ENCODE results near the gene SALL1.

SALL1 gene

GRCh38 chr16:51141106-51141505 is 10.0 kb downstream of the SALL1 start:
- no peak overlapping the region for H4K8ac ChIP-seq (ENCODE audit: low read length)
- no peak overlapping the region for H3K14ac ChIP-seq (ENCODE audit: low read length in 2 of 2)
- no peaks in the 10 kb centered on the region for H3K4me1 ChIP-seq (ENCODE audit: control insufficient read depth, insufficient read depth, low read depth, low read length)
- no peak for DNase-seq
- no peak overlapping the region for H3K18ac ChIP-seq (ENCODE audit: low read depth in 1 of 2, low read length in 2 of 2)
- H3K4ac ChIP-seq (ENCODE audit: low read depth in 1 of 2, low read length in 2 of 2), result no peak overlapping the region
- H3K9me3 ChIP-seq (ENCODE audit: control insufficient read depth, low read length), result no peaks in the 10 kb centered on the region
- H3K4me2 ChIP-seq (ENCODE audit: low read length, poor library complexity, severe bottlenecking), result no peak overlapping the region
- H3K27me3 ChIP-seq (ENCODE audit: control insufficient read depth in 1 of 2, insufficient read depth in 1 of 2, low read length in 2 of 2), result no peaks in the 10 kb centered on the region
- no peak overlapping the region for H2BK12ac ChIP-seq (ENCODE audit: low read length in 2 of 2)
- H3K36me3 ChIP-seq (ENCODE audit: control insufficient read depth in 1 of 2, insufficient read depth in 2 of 2, low read depth in 1 of 2, low read length in 2 of 2), result peaks cover 42 to 43% of the 10 kb centered on the region in 2 experiments
- H2BK5ac ChIP-seq (ENCODE audit: low read depth, low read length, poor library complexity, severe bottlenecking), result no peak overlapping the region
- no peak overlapping the region for H2AK5ac ChIP-seq (ENCODE audit: low read length, severe bottlenecking)
- no peak overlapping the region for H2BK15ac ChIP-seq (ENCODE audit: low read depth, poor library complexity, severe bottlenecking)
- no peak overlapping the region for H3K23ac ChIP-seq (ENCODE audit: low read length in 2 of 2)
- H4K91ac ChIP-seq (ENCODE audit: low read length), result no peak overlapping the region
- H3K4me3 ChIP-seq (ENCODE audit: insufficient read depth in 1 of 2, low read depth in 1 of 2, low read length in 2 of 2), result no peak overlapping the region
- H2BK120ac ChIP-seq (ENCODE audit: low read depth, low read length), result no peak overlapping the region
- 98% methylated on average over 9 of the region's 9 CpGs for WGBS
- no peak overlapping the region for H3K9ac ChIP-seq (ENCODE audit: low read length)
- H3K79me1 ChIP-seq (replicated peaks; ENCODE audit: low read length, poor library complexity, severe bottlenecking), result peaks cover 42% of the 10 kb centered on the region
- no peak overlapping the region for H2AFZ ChIP-seq (ENCODE audit: low read depth, low read length)
- no peak overlapping the region for H3K27ac ChIP-seq (ENCODE audit: low read length, poor library complexity, severe bottlenecking)

- Histone ChIP-seq H3K4ac (ENCODE audit: low read depth in 1 of 2, low read length in 2 of 2) (no peak overlapping the region), H4K8ac (ENCODE audit: low read length) (no peak overlapping the region), H3K4me1 (ENCODE audit: control insufficient read depth, insufficient read depth, low read depth, low read length) (no peaks in the 10 kb centered on the region), H3K18ac (ENCODE audit: low read depth in 1 of 2, low read length in 2 of 2) (no peak overlapping the region), H3K23ac (ENCODE audit: low read length in 2 of 2) (no peak overlapping the region), H2BK5ac (ENCODE audit: low read depth, low read length, poor library complexity, severe bottlenecking) (no peak overlapping the region), H3K36me3 (ENCODE audit: control insufficient read depth in 1 of 2, insufficient read depth in 2 of 2, low read depth in 1 of 2, low read length in 2 of 2) (peaks cover 43 to 45% of the 10 kb centered on the region in 2 experiments), H2AFZ (ENCODE audit: low read depth, low read length) (no peak overlapping the region), H3K79me1 (replicated peaks; ENCODE audit: low read length, poor library complexity, severe bottlenecking) (peaks cover 42% of the 10 kb centered on the region), H2BK12ac (ENCODE audit: low read length in 2 of 2) (no peak overlapping the region), H3K9me3 (ENCODE audit: control insufficient read depth, low read length) (no peaks in the 10 kb centered on the region), H3K4me3 (ENCODE audit: insufficient read depth in 1 of 2, low read depth in 1 of 2, low read length in 2 of 2) (no peak overlapping the region), H3K4me2 (ENCODE audit: low read length, poor library complexity, severe bottlenecking) (no peak overlapping the region), H3K27me3 (ENCODE audit: control insufficient read depth in 1 of 2, insufficient read depth in 1 of 2, low read length in 2 of 2) (peaks cover 0 to 2% of the 10 kb centered on the region in 2 experiments), H4K91ac (ENCODE audit: low read length) (no peak overlapping the region), H3K14ac (ENCODE audit: low read length in 2 of 2) (no peak overlapping the region), H2AK5ac (ENCODE audit: low read length, severe bottlenecking) (no peak overlapping the region), H2BK15ac (ENCODE audit: low read depth, poor library complexity, severe bottlenecking) (no peak overlapping the region), H3K9ac (ENCODE audit: low read length) (no peak overlapping the region), H2BK120ac (ENCODE audit: low read depth, low read length) (no peak overlapping the region), H3K27ac (ENCODE audit: low read length, poor library complexity, severe bottlenecking) (no peak overlapping the region)
- DNase-seq, result no peak
- WGBS, result 98% methylated on average over 15 of the region's 15 CpGs
These were observed 11.0 kb downstream of the SALL1 start for GRCh38 chr16:51140112-51140511.

- H4K8ac ChIP-seq (ENCODE audit: low read length), result no peak overlapping the region
- no peak overlapping the region for H2BK15ac ChIP-seq (ENCODE audit: low read depth, poor library complexity, severe bottlenecking)
- H2BK5ac ChIP-seq (ENCODE audit: low read depth, low read length, poor library complexity, severe bottlenecking), result no peak overlapping the region
- H3K23ac ChIP-seq (ENCODE audit: low read length in 2 of 2), result no peak overlapping the region
- H3K9ac ChIP-seq (ENCODE audit: low read length), result no peak overlapping the region
- H3K27me3 ChIP-seq (ENCODE audit: control insufficient read depth in 1 of 2, insufficient read depth in 1 of 2, low read length in 2 of 2), result peaks cover 0 to 3% of the 10 kb centered on the region in 2 experiments
- WGBS, result 89% methylated on average over 11 of the region's 11 CpGs
- H3K4me3 ChIP-seq (ENCODE audit: insufficient read depth in 1 of 2, low read depth in 1 of 2, low read length in 2 of 2), result no peak overlapping the region
- DNase-seq, result no peak
- H3K27ac ChIP-seq (ENCODE audit: low read length, poor library complexity, severe bottlenecking), result no peak overlapping the region
- H3K4ac ChIP-seq (ENCODE audit: low read depth in 1 of 2, low read length in 2 of 2), result no peak overlapping the region
- H3K4me1 ChIP-seq (ENCODE audit: control insufficient read depth, insufficient read depth, low read depth, low read length), result peaks cover 3% of the 10 kb centered on the region
- peaks cover 42% of the 10 kb centered on the region for H3K79me1 ChIP-seq (replicated peaks; ENCODE audit: low read length, poor library complexity, severe bottlenecking)
- no peaks in the 10 kb centered on the region for H3K9me3 ChIP-seq (ENCODE audit: control insufficient read depth, low read length)
- no peak overlapping the region for H2BK120ac ChIP-seq (ENCODE audit: low read depth, low read length)
- H4K91ac ChIP-seq (ENCODE audit: low read length), result no peak overlapping the region
- H3K36me3 ChIP-seq (ENCODE audit: control insufficient read depth in 1 of 2, insufficient read depth in 2 of 2, low read depth in 1 of 2, low read length in 2 of 2), result peaks cover 45 to 47% of the 10 kb centered on the region in 2 experiments
- H2AK5ac ChIP-seq (ENCODE audit: low read length, severe bottlenecking), result no peak overlapping the region
- H3K18ac ChIP-seq (ENCODE audit: low read depth in 1 of 2, low read length in 2 of 2), result peak overlapping the region in 1 of 2 experiments; percentile 32
- no peak overlapping the region for H3K14ac ChIP-seq (ENCODE audit: low read length in 2 of 2)
- no peak overlapping the region for H2BK12ac ChIP-seq (ENCODE audit: low read length in 2 of 2)
- no peak overlapping the region for H2AFZ ChIP-seq (ENCODE audit: low read depth, low read length)
- no peak overlapping the region for H3K4me2 ChIP-seq (ENCODE audit: low read length, poor library complexity, severe bottlenecking)
These were observed 11.5 kb downstream of the SALL1 start for GRCh38 chr16:51139568-51139967.

- H3K27ac ChIP-seq (ENCODE audit: low read length, poor library complexity, severe bottlenecking), result no peak overlapping the region
- H3K4me3 ChIP-seq (ENCODE audit: insufficient read depth in 1 of 2, low read depth in 1 of 2, low read length in 2 of 2), result no peak overlapping the region
- H3K18ac ChIP-seq (ENCODE audit: low read depth in 1 of 2, low read length in 2 of 2), result no peak overlapping the region
- H3K4me1 ChIP-seq (ENCODE audit: control insufficient read depth, insufficient read depth, low read depth, low read length), result peaks cover 11% of the 10 kb centered on the region
- H2AFZ ChIP-seq (ENCODE audit: low read depth, low read length), result no peak overlapping the region
- no peak overlapping the region for H4K8ac ChIP-seq (ENCODE audit: low read length)
- no peak overlapping the region for H3K9ac ChIP-seq (ENCODE audit: low read length)
- H2BK12ac ChIP-seq (ENCODE audit: low read length in 2 of 2), result no peak overlapping the region
- no peak overlapping the region for H3K4me2 ChIP-seq (ENCODE audit: low read length, poor library complexity, severe bottlenecking)
- no peak overlapping the region for H2BK120ac ChIP-seq (ENCODE audit: low read depth, low read length)
- H2BK15ac ChIP-seq (ENCODE audit: low read depth, poor library complexity, severe bottlenecking), result no peak overlapping the region
- 97% methylated on average over 10 of the region's 10 CpGs for WGBS
- H2BK5ac ChIP-seq (ENCODE audit: low read depth, low read length, poor library complexity, severe bottlenecking), result no peak overlapping the region
- H3K9me3 ChIP-seq (ENCODE audit: control insufficient read depth, low read length), result no peaks in the 10 kb centered on the region
- no peak overlapping the region for H3K4ac ChIP-seq (ENCODE audit: low read depth in 1 of 2, low read length in 2 of 2)
- H4K91ac ChIP-seq (ENCODE audit: low read length), result no peak overlapping the region
- no peak overlapping the region for H3K14ac ChIP-seq (ENCODE audit: low read length in 2 of 2)
- H3K36me3 ChIP-seq (ENCODE audit: control insufficient read depth in 1 of 2, insufficient read depth in 2 of 2, low read depth in 1 of 2, low read length in 2 of 2), result peaks cover 45 to 50% of the 10 kb centered on the region in 2 experiments
- H3K23ac ChIP-seq (ENCODE audit: low read length in 2 of 2), result no peak overlapping the region
- DNase-seq, result no peak
- H3K27me3 ChIP-seq (ENCODE audit: control insufficient read depth in 1 of 2, insufficient read depth in 1 of 2, low read length in 2 of 2), result peaks cover 0 to 14% of the 10 kb centered on the region in 2 experiments
- no peak overlapping the region for H2AK5ac ChIP-seq (ENCODE audit: low read length, severe bottlenecking)
- peaks cover 44% of the 10 kb centered on the region for H3K79me1 ChIP-seq (replicated peaks; ENCODE audit: low read length, poor library complexity, severe bottlenecking)
These were observed 12.9 kb downstream of the SALL1 start for GRCh38 chr16:51138178-51138577.
